SH-SY5Y (cell line): Measurements from ENCODE around the gene GPSM1.

Experiments
- GATA2 ChIP-seq: IDR thresholded peaks from 2 replicates; pipeline ENCODE4 v1.6.1; 2011; ENCODE audit warnings: mild to moderate bottlenecking, low read depth, low read length
- GATA3 ChIP-seq: IDR thresholded peaks from 2 replicates; pipeline ENCODE4 v1.6.1; 2011; ENCODE audit warnings: low read depth, mild to moderate bottlenecking, low read length, moderate library complexity

GRCh38 chr9:136283291-136284235 is 43.8 kb upstream of the GPSM1 start:
- TF ChIP-seq GATA3, result no peak
- TF ChIP-seq GATA2, result no peak
